A549 (cell line): ENCODE results near the gene SELPLG. TPM values are rescaled to one million over a fixed set of nuclear protein-coding genes. Genes with fewer than 3 reads are reported as not detected.

ENCODE experiments used
- ATAC-seq, 2 experiments: fragments of 200-7000 bp in 1 of 2; fragments of >200 bp in 1 of 2; cut with Nextera tagmentation in 1 of 2; cut with Tn5 transposase in 1 of 2; 3 replicates each; pipeline versions ENCODE4 v1.8.0 to v1.9.1; 2018 to 2020; ENCODE audit warnings: mild to moderate bottlenecking in 1 of 2, moderate library complexity in 1 of 2
- CTCF ChIA-PET: fragments of 300-600 bp; sonication (Branson Sonifier 250); formaldehyde crosslinking; extraction: SDS; loops from one replicate; lab custom pipeline; 2021; ENCODE audit warnings: antibody characterized with exemption, inconsistent platforms; lab: Yijun Ruan, JAX
- POLR2A ChIA-PET: fragments of 350-600 bp; formaldehyde crosslinking; extraction: SDS; loops from one replicate; lab custom pipeline; 2021; ENCODE audit warnings: antibody characterized with exemption, inconsistent platforms; lab: Yijun Ruan, JAX
- DNase-seq, 2 experiments: peaks; one replicate each; pipeline versions ENCODE4 v3.0.0 to v3.0.0-alpha.2; 2011 to 2016; ENCODE audit warnings: low read depth in 1 of 2, low spot score in 1 of 2
- FAIRE-seq: peaks from 2 replicates; lab custom pipeline; 2011; peaks lifted over from hg19 to GRCh38; lab: Jason Lieb, UNC
- H3K27ac ChIP-seq, 2 experiments: fragments of >200 bp; sonication (Bioruptor Twin); formaldehyde crosslinking; 3 replicates each; pipeline ENCODE4 v1.5.1; 2016 to 2017
- H3K4me1 ChIP-seq: fragments of >200 bp; sonication (Bioruptor Twin); formaldehyde crosslinking; 3 replicates; pipeline ENCODE4 v1.6.1; 2016
- H3K4me2 ChIP-seq: fragments of >200 bp; sonication (Bioruptor Twin); formaldehyde crosslinking; 3 replicates; pipeline ENCODE4 v1.6.1; 2016
- H3K4me3 ChIP-seq: fragments of >200 bp; sonication (Bioruptor Twin); formaldehyde crosslinking; 3 replicates; pipeline ENCODE4 v1.5.1; 2016
- H3K9me3 ChIP-seq: fragments of >200 bp; sonication (Bioruptor Twin); formaldehyde crosslinking; 3 replicates; pipeline ENCODE4 v1.6.1; 2016
- ATOH8 ChIP-seq: fragments of 250-450 bp; sonication (Bioruptor Pico); IDR thresholded peaks from 2 replicates; pipeline ENCODE4 v1.5.0; 2020; ENCODE audit warnings: low read depth, mild to moderate bottlenecking, moderate library complexity
- CBX2 ChIP-seq: fragments of 200-600 bp; sonication (generic); IDR thresholded peaks from 2 replicates; pipeline ENCODE4 v1.6.1; 2016; ENCODE audit warnings: low read depth, mild to moderate bottlenecking, borderline replicate concordance
- CHD2 ChIP-seq: fragments of 150-350 bp; IDR thresholded peaks from 2 replicates; pipeline ENCODE4 v1.6.1; 2014; ENCODE audit warnings: low read length; ENCODE audit not compliant: partially characterized antibody
- ELK1 ChIP-seq: fragments of 150-350 bp; IDR thresholded peaks from 2 replicates; pipeline ENCODE4 v1.6.1; 2014; ENCODE audit warnings: low read depth, mild to moderate bottlenecking, low read length
- HDAC2 ChIP-seq: fragments of 200-600 bp; sonication (generic); IDR thresholded peaks from 2 replicates; pipeline ENCODE4 v1.6.1; 2016
- HEYL ChIP-seq: fragments of 250-450 bp; sonication (Bioruptor Pico); IDR thresholded peaks from 2 replicates; pipeline ENCODE4 v1.8.0; 2021; ENCODE audit warnings: mild to moderate bottlenecking, moderate library complexity
- HOXA7 ChIP-seq: fragments of 250-450 bp; sonication (Bioruptor Pico); IDR thresholded peaks from 2 replicates; pipeline ENCODE4 v1.5.0; 2020; ENCODE audit warnings: mild to moderate bottlenecking, moderate library complexity
- JUN ChIP-seq, 2 experiments: fragments of >200 bp; sonication (Bioruptor Twin); formaldehyde crosslinking; IDR thresholded peaks; 2 replicates in 1 of 2; 3 replicates in 1 of 2; pipeline ENCODE4 v1.6.1; 2016 to 2017
- JUNB ChIP-seq: fragments of >200 bp; sonication (Bioruptor Twin); formaldehyde crosslinking; IDR thresholded peaks from 2 replicates; pipeline ENCODE4 v1.6.1; 2016
- KDM1A ChIP-seq: fragments of 200-600 bp; sonication (generic); IDR thresholded peaks from 2 replicates; pipeline ENCODE4 v1.6.1; 2016; ENCODE audit warnings: low read depth, mild to moderate bottlenecking
- MAFK ChIP-seq: fragments of 450-650 bp; IDR thresholded peaks from 2 replicates; pipeline ENCODE4 v1.6.1; 2014; ENCODE audit not compliant: partially characterized antibody
- MAZ ChIP-seq: fragments of 150-350 bp; IDR thresholded peaks from 2 replicates; pipeline ENCODE4 v1.6.1; 2014; ENCODE audit warnings: antibody characterized with exemption, low read depth, low read length, borderline replicate concordance
- NR3C1 ChIP-seq: fragments of >200 bp; sonication (Bioruptor Twin); formaldehyde crosslinking; IDR thresholded peaks from 3 replicates; pipeline ENCODE4 v1.6.1; 2017
- POLR2AphosphoS2 ChIP-seq: conservative IDR thresholded peaks from 2 replicates; pipeline ENCODE4 v1.6.1; 2012; ENCODE audit warnings: low read length, improper control_type of control experiment, inconsistent platforms
- RARB ChIP-seq: fragments of 250-450 bp; sonication (Bioruptor Pico); IDR thresholded peaks from 2 replicates; pipeline ENCODE4 v1.8.0; 2021; ENCODE audit warnings: mild to moderate bottlenecking, moderate library complexity
- RCOR1 ChIP-seq: fragments of 150-350 bp; IDR thresholded peaks from 2 replicates; pipeline ENCODE4 v1.6.1; 2014; ENCODE audit warnings: antibody characterized with exemption, low read length, low read depth
- RNF2 ChIP-seq: fragments of 200-600 bp; sonication (generic); IDR thresholded peaks from 2 replicates; pipeline ENCODE4 v1.6.1; 2016; ENCODE audit warnings: low read depth, mild to moderate bottlenecking, antibody characterized with exemption, moderate library complexity, borderline replicate concordance
- TP53 ChIP-seq: fragments of 250-450 bp; sonication (Bioruptor Pico); IDR thresholded peaks from 2 replicates; pipeline ENCODE4 v1.5.0; 2021; ENCODE audit warnings: mild to moderate bottlenecking, moderate library complexity
- USF2 ChIP-seq: fragments of 450-650 bp; IDR thresholded peaks from 2 replicates; pipeline ENCODE4 v1.6.1; 2014; ENCODE audit warnings: antibody characterized with exemption
- ZFP36 ChIP-seq: fragments of 450-650 bp; IDR thresholded peaks from 2 replicates; pipeline ENCODE4 v1.6.1; 2014; ENCODE audit warnings: borderline replicate concordance; ENCODE audit not compliant: partially characterized antibody
- ZNF302 ChIP-seq: fragments of 250-450 bp; sonication (Bioruptor Pico); IDR thresholded peaks from 2 replicates; pipeline ENCODE4 v1.9.0; 2021; ENCODE audit warnings: inconsistent platforms, mild to moderate bottlenecking, moderate library complexity
- ZSCAN20 ChIP-seq: fragments of 250-450 bp; sonication (Bioruptor Pico); IDR thresholded peaks from 2 replicates; pipeline ENCODE4 v1.8.0; 2022; ENCODE audit warnings: mild to moderate bottlenecking, moderate library complexity
- WGBS: methylation state at CpG from one replicate; pipeline ENCODE4 v1.1.6; 2017; ENCODE audit errors: missing lambda C conversion rate; 5-methylcytosine and 5-hydroxymethylcytosine counted together
- polyA plus RNA-seq, 4 experiments: library from polyadenylated mRNA; depleted of rRNA in 3 of 4; stranded (reverse); fragments of >200 nt; fragmentation: RNase III in 1 of 4; extraction: RNeasy Plus Mini Kit Qiagen cat#74134 plus additional on column Dnase treatment in 1 of 4; gene quantifications; 2 replicates in 3 of 4; 3 replicates in 1 of 4; pipeline ENCODE4 v1.2.3, GENCODE V29; 2011 to 2017
- TF ChIP-seq, protein P1 (sequence below): fragments of >200 bp; sonication (Bioruptor Twin); formaldehyde crosslinking; IDR thresholded peaks from 3 replicates; pipeline ENCODE4 v1.6.1; 2016

Gene SELPLG
- polyA plus RNA-seq, 2 of the 4 experiments (the other 2 are of a cell fraction), result 0.17 to 0.67 TPM

- ChIA-PET POLR2A (no interaction called here), CTCF (interaction anchor here (0.9 to 19.3 kb wide), 7 partner anchors 9 to 424 kb away, joined by 3 to 313 read pairs (median 3); no protein-coding TSS in a partner anchor)
- Histone ChIP-seq H3K4me1 (peaks cover 49% of the 10 kb centered on the region), H3K9me3 (no peaks in the 10 kb centered on the region), H3K4me3 (no peak overlapping the region), H3K27ac (peak overlapping the region in 1 of 2 experiments; percentile 55; a peak in 3 of 6 replicates), H3K4me2 (no peak overlapping the region)
- TF ChIP-seq TP53 (CRISPR knock-in tag), result no peak
- 0 out of 2 replicates have a peak, but pooled peaks have one; percentile 58 for TF ChIP-seq POLR2AphosphoS2
- TF ChIP-seq CHD2, result no peak
- TF ChIP-seq, protein P1, sequence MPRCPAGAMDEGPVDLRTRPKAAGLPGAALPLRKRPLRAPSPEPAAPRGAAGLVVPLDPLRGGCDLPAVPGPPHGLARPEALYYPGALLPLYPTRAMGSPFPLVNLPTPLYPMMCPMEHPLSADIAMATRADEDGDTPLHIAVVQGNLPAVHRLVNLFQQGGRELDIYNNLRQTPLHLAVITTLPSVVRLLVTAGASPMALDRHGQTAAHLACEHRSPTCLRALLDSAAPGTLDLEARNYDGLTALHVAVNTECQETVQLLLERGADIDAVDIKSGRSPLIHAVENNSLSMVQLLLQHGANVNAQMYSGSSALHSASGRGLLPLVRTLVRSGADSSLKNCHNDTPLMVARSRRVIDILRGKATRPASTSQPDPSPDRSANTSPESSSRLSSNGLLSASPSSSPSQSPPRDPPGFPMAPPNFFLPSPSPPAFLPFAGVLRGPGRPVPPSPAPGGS, result no peak
- no peak for TF ChIP-seq CBX2
- FAIRE-seq (no peak), ATAC-seq (no peak), DNase-seq (no peak)
- WGBS, result 80% methylated on average over 7 of the region's 7 CpGs
Measured at GRCh38 chr12:108670066-108670631, 36.5 kb upstream of the SELPLG start.

- ATAC-seq (no peak), DNase-seq (no peak), FAIRE-seq (no peak)
- 91% methylated on average over 1 of the region's 1 CpG for WGBS
- Histone ChIP-seq H3K4me2 (no peak overlapping the region), H3K4me1 (peaks cover 60% of the 10 kb centered on the region), H3K9me3 (no peaks in the 10 kb centered on the region), H3K4me3 (no peak overlapping the region), H3K27ac (no peak overlapping the region)
- TF ChIP-seq MAFK (no peak), ELK1 (no peak), JUN (IDR thresholded peaks at IDR 0.05) (no peak), CHD2 (no peak), RNF2 (no peak), ZFP36 (no peak), KDM1A (no peak), JUNB (no peak), USF2 (no peak), HDAC2 (no peak)
- TF ChIP-seq, protein P1, result no peak
- ChIA-PET CTCF (interaction anchor here (1.0 to 19.3 kb wide), 7 partner anchors 12 to 426 kb away, joined by 3 to 313 read pairs (median 3); no protein-coding TSS in a partner anchor), POLR2A (no interaction called here)
Measured at GRCh38 chr12:108668542-108668941, 34.8 kb upstream of the SELPLG start.

- TF ChIP-seq ATOH8 (CRISPR knock-in tag) (no peak), HOXA7 (no peak), RCOR1 (no peak), ZSCAN20 (CRISPR knock-in tag) (no peak), ZNF302 (CRISPR knock-in tag) (no peak), NR3C1 (no peak), MAZ (no peak), HEYL (CRISPR knock-in tag) (no peak), RARB (CRISPR knock-in tag) (no peak), HDAC2 (no peak)
- CTCF ChIA-PET, result interaction anchor here (1.0 to 19.3 kb wide), 6 partner anchors 13 to 191 kb away, joined by 3 to 313 read pairs (median 38); no protein-coding TSS in a partner anchor
- ATAC-seq, result no peak
- Histone ChIP-seq H3K4me1 (peaks cover 60% of the 10 kb centered on the region), H3K27ac (peak overlapping the region in 1 of 2 experiments; percentile 54; a peak in 1 of 6 replicates), H3K4me2 (no peak overlapping the region), H3K9me3 (no peaks in the 10 kb centered on the region), H3K4me3 (no peak overlapping the region)
- WGBS, result 95% methylated on average over 8 of the region's 8 CpGs
- FAIRE-seq, result no peak
- no peak for DNase-seq
- POLR2A ChIA-PET, result no interaction called here
Measured at GRCh38 chr12:108668063-108668462, 34.4 kb upstream of the SELPLG start.
